ENCODE measurements around the gene CALCR. TPM values are rescaled to one million over a fixed set of nuclear protein-coding genes. Genes with fewer than 3 reads are reported as not detected.
"Not testable (repeated sequence)": the region's sequence is repeated elsewhere in the genome, so short reads cannot be mapped to it uniquely, and the experiment has no call there.

CALCR gene
- polyA plus RNA-seq, 3 donors: not detected

GRCh38 chr7:93586479-93586865 lies 11.9 kb upstream of the CALCR start:
- H3K4me1 ChIP-seq (ENCODE audit: control insufficient read depth in 1 of 2, insufficient read depth in 2 of 2, low read length in 2 of 2); H3K79me2 ChIP-seq (ENCODE audit: insufficient read depth, low read length); H3K4me1 Mint-ChIP-seq; H2AFZ ChIP-seq (ENCODE audit: insufficient read depth, low read depth, low read length, poor library complexity, severe bottlenecking); H3K4me3 Mint-ChIP-seq; H3K27me3 ChIP-seq (ENCODE audit: control insufficient read depth in 2 of 2, insufficient read depth in 2 of 2, low read length in 2 of 2); H3K9me3 ChIP-seq (replicated peaks in 1 of 2; ENCODE audit: control insufficient read depth in 1 of 2, insufficient read depth in 1 of 2, low read length in 2 of 2); H3K4me2 ChIP-seq (replicated peaks; ENCODE audit: extremely low read depth, low read length, poor library complexity, severe bottlenecking); H3K9ac ChIP-seq (ENCODE audit: insufficient read depth, low read length, poor library complexity, severe bottlenecking); DNase-seq; H3K4me3 ChIP-seq (replicated peaks in 1 of 3; ENCODE audit: low read depth in 2 of 3, low read length in 3 of 3); H3K27ac ChIP-seq (ENCODE audit: low read depth in 1 of 2, low read length in 2 of 2); intact Hi-C loops (cut with micrococcal nuclease); H3K27me3 Mint-ChIP-seq (ENCODE audit: low read depth in 3 of 3); H3K36me3 ChIP-seq (replicated peaks in 1 of 2; ENCODE audit: control insufficient read depth in 1 of 2, insufficient read depth in 2 of 2, low read length in 2 of 2); H3K27ac Mint-ChIP-seq; H4K20me1 ChIP-seq (ENCODE audit: insufficient read depth, low read length); H3K36me3 Mint-ChIP-seq: not testable (repeated sequence)
- peaks cover 5 to 12% (median 8%) of the 10 kb centered on the region in 7 donors for H3K9me3 Mint-ChIP-seq
- WGBS (ENCODE audit: insufficient coverage): 93% methylated on average over 3 of the region's 22 CpGs

- H3K9ac ChIP-seq (ENCODE audit: insufficient read depth, low read length, poor library complexity, severe bottlenecking); H2AFZ ChIP-seq (ENCODE audit: insufficient read depth, low read depth, low read length, poor library complexity, severe bottlenecking); H3K36me3 ChIP-seq (replicated peaks in 1 of 2; ENCODE audit: control insufficient read depth in 1 of 2, insufficient read depth in 2 of 2, low read length in 2 of 2); H3K27me3 ChIP-seq (ENCODE audit: control insufficient read depth in 2 of 2, insufficient read depth in 2 of 2, low read length in 2 of 2); H3K27me3 Mint-ChIP-seq (ENCODE audit: low read depth in 3 of 3); H3K4me3 ChIP-seq (replicated peaks in 1 of 3; ENCODE audit: low read depth in 2 of 3, low read length in 3 of 3); H4K20me1 ChIP-seq (ENCODE audit: insufficient read depth, low read length); H3K9me3 ChIP-seq (replicated peaks in 1 of 2; ENCODE audit: control insufficient read depth in 1 of 2, insufficient read depth in 1 of 2, low read length in 2 of 2); H3K27ac ChIP-seq (ENCODE audit: low read depth in 1 of 2, low read length in 2 of 2); intact Hi-C loops (cut with micrococcal nuclease); H3K4me3 Mint-ChIP-seq; H3K4me1 ChIP-seq (ENCODE audit: control insufficient read depth in 1 of 2, insufficient read depth in 2 of 2, low read length in 2 of 2); H3K4me1 Mint-ChIP-seq; H3K79me2 ChIP-seq (ENCODE audit: insufficient read depth, low read length); DNase-seq; H3K27ac Mint-ChIP-seq; H3K36me3 Mint-ChIP-seq; H3K4me2 ChIP-seq (replicated peaks; ENCODE audit: extremely low read depth, low read length, poor library complexity, severe bottlenecking): not testable (repeated sequence)
- H3K9me3 Mint-ChIP-seq: peaks cover 4 to 12% (median 8%) of the 10 kb centered on the region in 7 donors
- 84% methylated on average over 8 of the region's 54 CpGs for WGBS (ENCODE audit: insufficient coverage)
These were observed 11.4 kb upstream of the CALCR start for GRCh38 chr7:93585694-93586478.

DNA sequence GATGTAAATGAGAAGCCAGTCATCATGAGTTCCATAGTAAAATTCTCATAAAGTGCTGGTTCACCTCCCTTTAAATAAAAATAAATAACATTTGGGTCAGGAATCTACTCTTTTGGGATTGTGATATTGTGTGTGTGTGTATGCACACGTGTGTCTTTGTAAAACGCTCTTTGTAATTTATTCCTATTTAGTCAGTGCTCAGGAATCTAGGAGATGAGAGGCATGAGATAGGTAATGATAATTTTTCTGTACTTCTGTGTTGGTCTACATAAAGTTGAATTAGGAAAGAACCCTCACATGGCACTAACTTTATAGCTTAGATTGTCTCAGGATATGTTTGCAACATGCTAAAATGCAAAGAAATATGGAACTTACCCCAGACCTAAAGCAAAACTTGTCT lies 4.9 kb upstream of the CALCR start:
- Mint-ChIP-seq H3K27me3 (ENCODE audit: low read depth in 3 of 3) (peaks cover 25 to 37% (median 31%) of the 10 kb centered on the region in 3 donors), H3K9me3 (peaks cover 0 to 7% (median 4%) of the 10 kb centered on the region in 7 donors), H3K27ac (no peak overlapping the region), H3K36me3 (peaks cover 0 to 4% of the 10 kb centered on the region in 2 donors), H3K4me3 (no peak overlapping the region), H3K4me1 (no peaks in the 10 kb centered on the region)
- intact Hi-C loops (cut with micrococcal nuclease): no loop called here
- Histone ChIP-seq H3K4me1 (ENCODE audit: control insufficient read depth in 1 of 2, insufficient read depth in 2 of 2, low read length in 2 of 2) (no peaks in the 10 kb centered on the region), H3K4me3 (replicated peaks in 1 of 3; ENCODE audit: low read depth in 2 of 3, low read length in 3 of 3) (no peak overlapping the region), H2AFZ (ENCODE audit: insufficient read depth, low read depth, low read length, poor library complexity, severe bottlenecking) (no peak overlapping the region), H3K9ac (ENCODE audit: insufficient read depth, low read length, poor library complexity, severe bottlenecking) (no peak overlapping the region), H3K27me3 (ENCODE audit: control insufficient read depth in 2 of 2, insufficient read depth in 2 of 2, low read length in 2 of 2) (peaks cover 28 to 35% of the 10 kb centered on the region in 2 donors), H3K4me2 (replicated peaks; ENCODE audit: extremely low read depth, low read length, poor library complexity, severe bottlenecking) (no peak overlapping the region), H3K36me3 (replicated peaks in 1 of 2; ENCODE audit: control insufficient read depth in 1 of 2, insufficient read depth in 2 of 2, low read length in 2 of 2) (no peaks in the 10 kb centered on the region), H3K79me2 (ENCODE audit: insufficient read depth, low read length) (no peaks in the 10 kb centered on the region), H3K27ac (ENCODE audit: low read depth in 1 of 2, low read length in 2 of 2) (no peak overlapping the region), H3K9me3 (replicated peaks in 1 of 2; ENCODE audit: control insufficient read depth in 1 of 2, insufficient read depth in 1 of 2, low read length in 2 of 2) (peaks cover 0 to 7% of the 10 kb centered on the region in 2 donors), H4K20me1 (ENCODE audit: insufficient read depth, low read length) (no peaks in the 10 kb centered on the region)
- WGBS (ENCODE audit: insufficient coverage): 82% methylated on average over 2 of the region's 2 CpGs
- TF ChIP-seq, protein P1, sequence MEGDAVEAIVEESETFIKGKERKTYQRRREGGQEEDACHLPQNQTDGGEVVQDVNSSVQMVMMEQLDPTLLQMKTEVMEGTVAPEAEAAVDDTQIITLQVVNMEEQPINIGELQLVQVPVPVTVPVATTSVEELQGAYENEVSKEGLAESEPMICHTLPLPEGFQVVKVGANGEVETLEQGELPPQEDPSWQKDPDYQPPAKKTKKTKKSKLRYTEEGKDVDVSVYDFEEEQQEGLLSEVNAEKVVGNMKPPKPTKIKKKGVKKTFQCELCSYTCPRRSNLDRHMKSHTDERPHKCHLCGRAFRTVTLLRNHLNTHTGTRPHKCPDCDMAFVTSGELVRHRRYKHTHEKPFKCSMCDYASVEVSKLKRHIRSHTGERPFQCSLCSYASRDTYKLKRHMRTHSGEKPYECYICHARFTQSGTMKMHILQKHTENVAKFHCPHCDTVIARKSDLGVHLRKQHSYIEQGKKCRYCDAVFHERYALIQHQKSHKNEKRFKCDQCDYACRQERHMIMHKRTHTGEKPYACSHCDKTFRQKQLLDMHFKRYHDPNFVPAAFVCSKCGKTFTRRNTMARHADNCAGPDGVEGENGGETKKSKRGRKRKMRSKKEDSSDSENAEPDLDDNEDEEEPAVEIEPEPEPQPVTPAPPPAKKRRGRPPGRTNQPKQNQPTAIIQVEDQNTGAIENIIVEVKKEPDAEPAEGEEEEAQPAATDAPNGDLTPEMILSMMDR (IDR thresholded peaks at IDR 0.05): no peak
- DNase-seq: no peak

Measured in CD14-positive monocyte (primary cell).